CD4-positive, alpha-beta T cell treated with Interleukin-17A for 4 hours (primary cell): ENCODE results near the gene THBS4.

Experiments used
- DNase-seq: peaks from one replicate; pipeline ENCODE4 v3.0.0-alpha.2; 2020; ENCODE audit warnings: mixed read lengths

The THBS4 gene

GRCh38 chr5:80034962-80035821 lies at the start of gene THBS4:
Gene THBS4, plus strand, starts transcription at chr5:80035348. Its CDS starts 190 bp downstream, at chr5:80035538.
- no peak for DNase-seq

- no peak for DNase-seq
These were observed 48.9 kb upstream of the THBS4 start for GRCh38 chr5:79986260-79986659.

- no peak for DNase-seq
These were observed 44.9 kb upstream of the THBS4 start for GRCh38 chr5:79990205-79990597.

GRCh38 chr5:79990598-79991507 lies 44.3 kb upstream of the THBS4 start, which contains the start of gene MTX3:
Gene MTX3, minus strand, starts transcription at chr5:79991262. Its CDS starts 24 bp downstream, at chr5:79991238.
- DNase-seq: peak; percentile 89

GRCh38 chr5:79992891-79993657 lies 42.1 kb upstream of the THBS4 start:
- DNase-seq: no peak

- DNase-seq: no peak
These were observed 35.4 kb upstream of the THBS4 start for GRCh38 chr5:79999722-80000121.

GRCh38 chr5:80002677-80003076 lies 32.5 kb upstream of the THBS4 start:
- DNase-seq: no peak

- no peak for DNase-seq
These were observed 26.0 kb upstream of the THBS4 start for GRCh38 chr5:80008995-80009765.

- DNase-seq: no peak
These were observed 24.3 kb upstream of the THBS4 start for GRCh38 chr5:80010754-80011392.

- DNase-seq: no peak
These were observed 10.1 kb upstream of the THBS4 start for GRCh38 chr5:80025069-80025468.

GRCh38 chr5:80026841-80027240 lies 8.3 kb upstream of the THBS4 start:
- DNase-seq: no peak

GRCh38 chr5:80031109-80031508 lies 4.0 kb upstream of the THBS4 start:
- DNase-seq: no peak

GRCh38 chr5:80033513-80033912 lies 1.6 kb upstream of the THBS4 start:
- no peak for DNase-seq

- DNase-seq: no peak
These were observed 589 bp upstream of the THBS4 start for GRCh38 chr5:80034559-80034958.

- no peak for DNase-seq
These were observed 691 bp downstream of the THBS4 start for GRCh38 chr5:80035839-80036238.

GRCh38 chr5:80036615-80037014 lies 1.5 kb downstream of the THBS4 start:
- DNase-seq: no peak

GRCh38 chr5:80037366-80037765 lies 2.2 kb downstream of the THBS4 start:
- no peak for DNase-seq

GRCh38 chr5:80039650-80040049 lies 4.5 kb downstream of the THBS4 start:
- DNase-seq: no peak

- no peak for DNase-seq
These were observed 6.4 kb downstream of the THBS4 start for GRCh38 chr5:80041527-80041926.

- DNase-seq: no peak
These were observed 7.2 kb downstream of the THBS4 start for GRCh38 chr5:80042330-80042729.

GRCh38 chr5:80043187-80043586 lies 8.0 kb downstream of the THBS4 start:
- DNase-seq: no peak
